OCI-LY7 (cell line): Measurements from ENCODE around the gene GPR6. TPM values are rescaled to one million over a fixed set of nuclear protein-coding genes. Genes with fewer than 3 reads are reported as not detected.

Experiments
- BruUV-seq: library from RNA; stranded (reverse); fragments of 400-500 nt; replicated peaks from 2 replicates; lab custom pipeline; 2021; lab: Mats Ljungman, UMichigan
- CTCF ChIA-PET: fragments of 300-600 bp; sonication (Branson Sonifier 250); formaldehyde crosslinking; loops from one replicate; lab custom pipeline; 2022; ENCODE audit warnings: antibody characterized with exemption; ENCODE audit not compliant: unreplicated experiment; lab: Charles Lee
- POLR2A ChIA-PET: fragments of 300-600 bp; sonication (Branson Sonifier 250); formaldehyde crosslinking; loops from one replicate; lab custom pipeline; 2022; ENCODE audit warnings: antibody characterized with exemption; lab: Charles Lee
- DNase-seq: peaks from one replicate; pipeline ENCODE4 v3.0.0-alpha.2; 2015; ENCODE audit warnings: low spot score
- H2AFZ ChIP-seq: fragments of 200-600 bp; sonication (generic), shearing (Covaris generic); 2 replicates; pipeline ENCODE4 v1.6.1; 2014; ENCODE audit warnings: mild to moderate bottlenecking, antibody characterized with exemption, low read length, moderate library complexity
- H3K27ac ChIP-seq: fragments of 200-600 bp; sonication (generic); 2 replicates; pipeline ENCODE4 v1.5.1; 2014; ENCODE audit warnings: mixed run types, low read depth, mild to moderate bottlenecking, moderate library complexity, low read length, inconsistent platforms; ENCODE audit not compliant: poor library complexity, severe bottlenecking
- H3K36me3 ChIP-seq: fragments of 200-600 bp; sonication (generic); 2 replicates; pipeline ENCODE4 v1.6.1; 2014; ENCODE audit warnings: mild to moderate bottlenecking, antibody characterized with exemption, low read length, moderate library complexity, mixed read lengths; ENCODE audit not compliant: insufficient read depth
- H3K4me1 ChIP-seq: fragments of 200-600 bp; sonication (generic); 2 replicates; pipeline ENCODE4 v1.5.1; 2014; ENCODE audit warnings: mild to moderate bottlenecking, low read length; ENCODE audit not compliant: insufficient read depth, poor library complexity, severe bottlenecking
- H3K4me2 ChIP-seq: fragments of 200-600 bp; sonication (generic); 2 replicates; pipeline ENCODE4 v1.6.1; 2014; ENCODE audit warnings: mild to moderate bottlenecking, low read length
- H3K4me3 ChIP-seq: fragments of 200-600 bp; sonication (generic); 2 replicates; pipeline ENCODE4 v1.5.1; 2014; ENCODE audit warnings: mild to moderate bottlenecking, low read depth, low read length; ENCODE audit not compliant: poor library complexity, severe bottlenecking
- H3K79me2 ChIP-seq: fragments of 200-600 bp; sonication (generic); 2 replicates; pipeline ENCODE4 v1.6.1; 2016; ENCODE audit warnings: low read depth, mild to moderate bottlenecking, low read length, moderate library complexity, mixed read lengths; ENCODE audit not compliant: insufficient read depth
- H3K9me2 ChIP-seq: fragments of 200-600 bp; sonication (generic); 2 replicates; pipeline ENCODE4 v1.6.1; 2016; ENCODE audit warnings: mild to moderate bottlenecking, low read length, mixed read lengths; ENCODE audit not compliant: insufficient read depth
- H3K9me3 ChIP-seq: fragments of 200-600 bp; sonication (generic); 2 replicates; pipeline ENCODE4 v1.6.1; 2014; ENCODE audit warnings: mild to moderate bottlenecking, mixed run types, low read length, mixed read lengths
- H4K20me1 ChIP-seq: fragments of 200-600 bp; sonication (generic); 2 replicates; pipeline ENCODE4 v1.6.1; 2014; ENCODE audit warnings: mild to moderate bottlenecking, antibody characterized with exemption, low read length, moderate library complexity, mixed read lengths; ENCODE audit not compliant: insufficient read depth
- CTCF ChIP-seq: fragments of 200-600 bp; sonication (generic); conservative IDR thresholded peaks from 2 replicates; pipeline ENCODE4 v1.5.1; 2014; ENCODE audit warnings: mild to moderate bottlenecking, antibody characterized with exemption, low read length, moderate library complexity, mixed read lengths
- EZH2phosphoT487 ChIP-seq: fragments of 200-600 bp; sonication (generic); IDR thresholded peaks from 2 replicates; pipeline ENCODE4 v1.6.1; 2018; ENCODE audit warnings: low read depth, borderline replicate concordance, mild to moderate bottlenecking, mixed run types, antibody characterized with exemption, low read length, moderate library complexity, mixed read lengths
- intact Hi-C: fragments of 100-400 bp; cut with micrococcal nuclease; formaldehyde crosslinking; loops from one replicate; pipeline ENCODE4 v1.10.0; 2022; ENCODE audit not compliant: unreplicated experiment
- total RNA-seq, 2 experiments: library from RNA; depleted of rRNA in 1 of 2; stranded (reverse); fragments of >200 nt in 1 of 2; shearing (Covaris generic) in 1 of 2; gene quantifications; 2 replicates each; pipeline ENCODE4 v1.2.3, GENCODE V29; 2014 to 2022

GPR6 gene
- total RNA-seq, 2 experiments from 2014 or later = not detected

- no peak overlapping the region for H3K4me3 ChIP-seq
- H2AFZ ChIP-seq = no peak overlapping the region
- DNase-seq = no peak
- H3K4me1 ChIP-seq = no peaks in the 10 kb centered on the region
- CTCF ChIA-PET = interaction anchor here (0.5 kb wide), 1 partner anchor 389 kb away, joined by 3 read pairs; no protein-coding TSS in a partner anchor
- no peak for TF ChIP-seq EZH2phosphoT487
- TF ChIP-seq CTCF = no peak
- no peak overlapping the region for H3K27ac ChIP-seq
- POLR2A ChIA-PET = no interaction called here
- no peak overlapping the region for H3K4me2 ChIP-seq
- no peaks in the 10 kb centered on the region for H4K20me1 ChIP-seq
- intact Hi-C loops = no loop called here
- no TSS peak for BruUV-seq
- H3K79me2 ChIP-seq = no peaks in the 10 kb centered on the region
- H3K9me3 ChIP-seq = no peaks in the 10 kb centered on the region
- no peaks in the 10 kb centered on the region for H3K9me2 ChIP-seq
- H3K36me3 ChIP-seq = no peaks in the 10 kb centered on the region
Measured at GRCh38 chr6:109949281-109950065, 28.6 kb upstream of the GPR6 start.

- TF ChIP-seq EZH2phosphoT487 = no peak
- no peak overlapping the region for H2AFZ ChIP-seq
- H3K4me1 ChIP-seq = no peaks in the 10 kb centered on the region
- CTCF ChIA-PET = no interaction called here
- DNase-seq = no peak
- POLR2A ChIA-PET = no interaction called here
- H4K20me1 ChIP-seq = no peaks in the 10 kb centered on the region
- no peak overlapping the region for H3K4me3 ChIP-seq
- intact Hi-C loops = no loop called here
- no peaks in the 10 kb centered on the region for H3K79me2 ChIP-seq
- no peak overlapping the region for H3K27ac ChIP-seq
- no peaks in the 10 kb centered on the region for H3K9me2 ChIP-seq
- BruUV-seq = no TSS peak
- H3K36me3 ChIP-seq = no peaks in the 10 kb centered on the region
- 0 out of 2 replicates have a peak, but pooled peaks cover 4% of the 10 kb centered on the region for H3K9me3 ChIP-seq
- H3K4me2 ChIP-seq = no peak overlapping the region
Measured at GRCh38 chr6:109955491-109955890, 22.6 kb upstream of the GPR6 start.

- no peaks in the 10 kb centered on the region for H3K79me2 ChIP-seq
- BruUV-seq = no TSS peak
- ChIA-PET CTCF (no interaction called here), POLR2A (no interaction called here)
- H3K9me2 ChIP-seq = no peaks in the 10 kb centered on the region
- no peak overlapping the region for H3K27ac ChIP-seq
- no peaks in the 10 kb centered on the region for H3K4me1 ChIP-seq
- no peak overlapping the region for H2AFZ ChIP-seq
- 0 out of 2 replicates have a peak, but pooled peaks cover 4% of the 10 kb centered on the region for H3K9me3 ChIP-seq
- no peaks in the 10 kb centered on the region for H4K20me1 ChIP-seq
- no peak overlapping the region for H3K4me2 ChIP-seq
- TF ChIP-seq CTCF (no peak), EZH2phosphoT487 (no peak)
- no peak overlapping the region for H3K4me3 ChIP-seq
- no peak for DNase-seq
- intact Hi-C loops = no loop called here
- no peaks in the 10 kb centered on the region for H3K36me3 ChIP-seq
Measured at GRCh38 chr6:109958626-109959025, 19.5 kb upstream of the GPR6 start.
